SK-N-SH (cell line): ENCODE results near the gene GKN1. TPM values are rescaled to one million over a fixed set of nuclear protein-coding genes. Genes with fewer than 3 reads are reported as not detected.

ENCODE experiments used
- CTCF ChIA-PET: fragments of 300-600, 350-600 bp; formaldehyde crosslinking; extraction: SDS; loops from one replicate; lab custom pipeline; 2021; lab: Yijun Ruan, JAX
- POLR2A ChIA-PET: fragments of 350-600 bp; sonication (Branson Sonifier 250); formaldehyde crosslinking; extraction: SDS; loops from one replicate; lab custom pipeline; 2020; ENCODE audit warnings: antibody characterized with exemption, inconsistent platforms; lab: Yijun Ruan, JAX
- DNase-seq: peaks from one replicate; pipeline ENCODE4 v3.0.0; 2012
- H2AFZ ChIP-seq: fragments of 200-600 bp; sonication (generic); 2 replicates; pipeline ENCODE4 v1.8.1; 2016; ENCODE audit warnings: antibody characterized with exemption, mild to moderate bottlenecking, low read depth
- H3F3A ChIP-seq: fragments of 200-600 bp; sonication (generic); replicated peaks from 2 replicates; pipeline ENCODE3; 2016; ENCODE audit warnings: antibody characterized with exemption, mild to moderate bottlenecking; ENCODE audit not compliant: insufficient read depth
- H3K27ac ChIP-seq, 2 experiments: fragments of 200-500 bp in 1 of 2; fragments of 200-600 bp in 1 of 2; sonication (Bioruptor generic) in 1 of 2; sonication (generic), shearing (Covaris generic) in 1 of 2; 2 replicates each; pipeline versions ENCODE4 v1.5.1 to v1.6.1; 2014 to 2016; ENCODE audit warnings: low read depth in 2 of 2, inconsistent platforms in 1 of 2, low read length in 1 of 2, mild to moderate bottlenecking in 1 of 2, mixed read lengths in 1 of 2
- H3K27me3 ChIP-seq: fragments of 200-600 bp; sonication (generic), shearing (Covaris generic); 2 replicates; pipeline ENCODE4 v1.6.1; 2016; ENCODE audit warnings: mixed run types; ENCODE audit not compliant: insufficient read depth
- H3K36me3 ChIP-seq, 2 experiments: fragments of 200-500 bp in 1 of 2; fragments of 200-600 bp in 1 of 2; sonication (Bioruptor generic) in 1 of 2; sonication (generic) in 1 of 2; replicated peaks in 1 of 2; 2 replicates each; pipeline versions ENCODE3 to v1.5.1; 2014 to 2016; ENCODE audit warnings: low read length in 1 of 2, mild to moderate bottlenecking in 1 of 2; ENCODE audit not compliant: insufficient read depth in 2 of 2, control insufficient read depth in 1 of 2
- H3K4me1 ChIP-seq, 2 experiments: fragments of 200-500 bp in 1 of 2; fragments of 200-600 bp in 1 of 2; sonication (Bioruptor generic) in 1 of 2; sonication (generic), shearing (Covaris generic) in 1 of 2; 2 replicates each; pipeline versions ENCODE4 v1.5.1 to v1.6.1; 2014 to 2016; ENCODE audit warnings: low read depth in 1 of 2, low read length in 1 of 2, mixed run types in 1 of 2; ENCODE audit not compliant: insufficient read depth in 2 of 2, control insufficient read depth in 1 of 2
- H3K4me2 ChIP-seq: fragments of 200-600 bp; sonication (generic), shearing (Covaris generic); 2 replicates; pipeline ENCODE4 v1.6.1; 2017; ENCODE audit warnings: mixed run types
- H3K4me3 ChIP-seq, 2 experiments: fragments of 200-500 bp in 1 of 2; fragments of 200-600 bp in 1 of 2; sonication (Bioruptor generic) in 1 of 2; sonication (generic), shearing (Covaris generic) in 1 of 2; 2 replicates each; pipeline versions ENCODE4 v1.5.1 to v1.8.1; 2014 to 2016; ENCODE audit warnings: low read depth in 2 of 2, inconsistent platforms in 1 of 2, low read length in 1 of 2, mild to moderate bottlenecking in 1 of 2, mixed read lengths in 1 of 2, moderate library complexity in 1 of 2
- H3K79me2 ChIP-seq: fragments of 200-600 bp; sonication (generic); 2 replicates; pipeline ENCODE4 v1.8.1; 2017; ENCODE audit warnings: mild to moderate bottlenecking; ENCODE audit not compliant: insufficient read depth
- H3K9ac ChIP-seq: fragments of 200-600 bp; sonication (generic); 2 replicates; pipeline ENCODE4 v1.6.1; 2017; ENCODE audit warnings: mixed run types
- H3K9me2 ChIP-seq: fragments of 200-600 bp; sonication (generic); 2 replicates; pipeline ENCODE4 v1.6.1; 2017; ENCODE audit warnings: mixed run types
- H3K9me3 ChIP-seq: fragments of 200-600 bp; sonication (generic); 2 replicates; pipeline ENCODE4 v1.6.1; 2017; ENCODE audit warnings: mixed run types, mild to moderate bottlenecking, moderate library complexity
- H4K20me1 ChIP-seq: fragments of 200-600 bp; sonication (generic); 2 replicates; pipeline ENCODE4 v1.6.1; 2017; ENCODE audit warnings: mild to moderate bottlenecking, mixed run types; ENCODE audit not compliant: insufficient read depth
- CHD2 ChIP-seq: fragments of 150-350 bp; IDR thresholded peaks from 2 replicates; pipeline ENCODE4 v1.6.1; 2018; ENCODE audit warnings: low read length; ENCODE audit not compliant: partially characterized antibody
- CTCF ChIP-seq: fragments of 200-600 bp; sonication (generic); IDR thresholded peaks from 2 replicates; pipeline ENCODE4 v1.6.1; 2017; ENCODE audit warnings: antibody characterized with exemption, mild to moderate bottlenecking, moderate library complexity
- ELF1 ChIP-seq: IDR thresholded peaks from 2 replicates; pipeline ENCODE4 v1.4.0; 2012
- EZH2phosphoT487 ChIP-seq: fragments of 200-600 bp; sonication (generic); IDR thresholded peaks from 2 replicates; pipeline ENCODE4 v1.6.1; 2017; ENCODE audit warnings: low read depth, mixed run types, mild to moderate bottlenecking, antibody characterized with exemption, moderate library complexity, borderline replicate concordance
- FOXJ3 ChIP-seq: sonication (generic); formaldehyde crosslinking; IDR thresholded peaks from 2 replicates; pipeline ENCODE4 v1.5.1; 2020; ENCODE audit warnings: mild to moderate bottlenecking, missing genetic modification reagents
- GABPA ChIP-seq: IDR thresholded peaks from 2 replicates; pipeline ENCODE4 v1.4.0; 2012; ENCODE audit warnings: low read depth, mild to moderate bottlenecking
- JUND ChIP-seq: IDR thresholded peaks from 2 replicates; pipeline ENCODE4 v1.4.0; 2012
- MAX ChIP-seq: IDR thresholded peaks from 2 replicates; pipeline ENCODE4 v1.4.0; 2012; ENCODE audit warnings: low read depth
- MEF2A ChIP-seq: IDR thresholded peaks from 2 replicates; pipeline ENCODE4 v1.4.0; 2012; ENCODE audit warnings: low read depth, borderline replicate concordance
- MXI1 ChIP-seq: IDR thresholded peaks from 2 replicates; pipeline ENCODE4 v1.6.1; 2012; ENCODE audit warnings: mild to moderate bottlenecking, low read depth, low read length, improper control_type of control experiment
- NFIC ChIP-seq: IDR thresholded peaks from 2 replicates; pipeline ENCODE4 v1.4.0; 2012; ENCODE audit warnings: borderline replicate concordance
- PBX3 ChIP-seq: IDR thresholded peaks from 2 replicates; pipeline ENCODE4; 2012
- POLR2AphosphoS5 ChIP-seq: IDR thresholded peaks from 2 replicates; pipeline ENCODE4 v1.6.1; 2012; ENCODE audit warnings: low read depth, low read length
- RFX5 ChIP-seq: IDR thresholded peaks from 2 replicates; pipeline ENCODE4 v1.6.1; 2012; ENCODE audit warnings: mild to moderate bottlenecking, improper control_type of control experiment, low read length
- SMC3 ChIP-seq: IDR thresholded peaks from 2 replicates; pipeline ENCODE4 v1.6.1; 2012; ENCODE audit warnings: low read depth, low read length, improper control_type of control experiment
- TCF12 ChIP-seq: IDR thresholded peaks from 2 replicates; pipeline ENCODE4 v1.4.0; 2012
- WGBS: methylation state at CpG from one replicate; pipeline ENCODE4 v1.1.6; 2017; ENCODE audit warnings: low lambda C conversion rate; 5-methylcytosine and 5-hydroxymethylcytosine counted together
- polyA plus RNA-seq, 3 experiments: library from polyadenylated mRNA; depleted of rRNA; stranded (reverse); fragments of >200 nt; gene quantifications; 2 replicates each; pipeline ENCODE4 v1.2.3, GENCODE V29; 2012

GKN1 gene
- polyA plus RNA-seq, 1 of the 3 experiments (the other 2 are of a cell fraction), result not detected

- no peak overlapping the region for H3K4me3 ChIP-seq
- H3K4me2 ChIP-seq, result no peak overlapping the region
- ChIA-PET POLR2A (no interaction called here), CTCF (interaction anchor here (0.9 to 6.3 kb wide), 5 partner anchors 9 to 296 kb away, joined by 3 to 107 read pairs (median 5); no protein-coding TSS in a partner anchor)
- DNase-seq, result no peak
- peaks cover 0 to 2% of the 10 kb centered on the region in 2 experiments for H3K36me3 ChIP-seq
- 81% methylated on average over 8 of the region's 8 CpGs for WGBS
- no peaks in the 10 kb centered on the region for H3K9me3 ChIP-seq
- H3K27ac ChIP-seq, result no peak overlapping the region
- no peak overlapping the region for H2AFZ ChIP-seq
- no peaks in the 10 kb centered on the region for H3K9me2 ChIP-seq
- H4K20me1 ChIP-seq, result peaks cover 3% of the 10 kb centered on the region; the same call in 1 of the 2 replicates
- H3F3A ChIP-seq, result peaks cover 15% of the 10 kb centered on the region
- peaks cover 4 to 10% of the 10 kb centered on the region in 2 experiments; a peak in 3 of 4 replicates for H3K4me1 ChIP-seq
- H3K79me2 ChIP-seq, result peaks cover 27% of the 10 kb centered on the region
- TF ChIP-seq ELF1, result no peak
- TF ChIP-seq CTCF, result no peak
- no peak for TF ChIP-seq PBX3
- no peak for TF ChIP-seq MXI1
- no peak for TF ChIP-seq GABPA
- no peak for TF ChIP-seq POLR2AphosphoS5
- no peak for TF ChIP-seq MEF2A
- TF ChIP-seq RFX5, result no peak
- TF ChIP-seq JUND, result no peak
- TF ChIP-seq MAX, result no peak
- no peak for TF ChIP-seq CHD2
- TF ChIP-seq FOXJ3 (CRISPR knock-in tag), result no peak
- TF ChIP-seq SMC3, result no peak
- no peak for TF ChIP-seq NFIC
- no peak for TF ChIP-seq EZH2phosphoT487
- no peak for TF ChIP-seq TCF12
- H3K9ac ChIP-seq, result no peak overlapping the region
- no peaks in the 10 kb centered on the region for H3K27me3 ChIP-seq
These were observed 36.2 kb downstream of the GKN1 start for GRCh38 chr2:69010437-69011194.
